DOHH2 (cell line): ENCODE results near the gene ANTXR2.

Experiments used
- H3F3A ChIP-seq: fragments of 200-600 bp; sonication (generic), shearing (Covaris generic); 2 replicates; pipeline ENCODE4 v1.6.0; 2016; ENCODE audit warnings: antibody characterized with exemption, mild to moderate bottlenecking; ENCODE audit not compliant: control insufficient read depth, insufficient read depth
- H3K27ac ChIP-seq: fragments of 200-600 bp; sonication (generic); 2 replicates; pipeline ENCODE4 v1.5.1; 2014; ENCODE audit warnings: low read depth, mild to moderate bottlenecking, low read length, moderate library complexity
- H3K27me3 ChIP-seq: fragments of 200-600 bp; sonication (generic); 2 replicates; pipeline ENCODE4 v1.6.1; 2014; ENCODE audit warnings: mild to moderate bottlenecking, low read length, mixed read lengths; ENCODE audit not compliant: control insufficient read depth
- H3K36me3 ChIP-seq: fragments of 200-600 bp; sonication (generic); 2 replicates; pipeline ENCODE4 v1.6.1; 2014; ENCODE audit warnings: mild to moderate bottlenecking, low read length, moderate library complexity, mixed read lengths; ENCODE audit not compliant: control insufficient read depth
- H3K4me1 ChIP-seq: fragments of 200-600 bp; sonication (generic); 2 replicates; pipeline ENCODE4 v1.6.1; 2014; ENCODE audit warnings: mild to moderate bottlenecking, low read length, mixed read lengths; ENCODE audit not compliant: control insufficient read depth
- H3K4me2 ChIP-seq: fragments of 200-600 bp; sonication (generic); 2 replicates; pipeline ENCODE4 v1.6.0; 2014; ENCODE audit warnings: mild to moderate bottlenecking, low read length, moderate library complexity
- H3K4me3 ChIP-seq: fragments of 200-600 bp; sonication (generic); 2 replicates; pipeline ENCODE4 v1.5.1; 2014; ENCODE audit warnings: mild to moderate bottlenecking, low read length, mixed read lengths
- H3K79me2 ChIP-seq: fragments of 200-600 bp; sonication (generic); 2 replicates; pipeline ENCODE4 v1.6.1; 2014; ENCODE audit warnings: mild to moderate bottlenecking, low read length, mixed read lengths; ENCODE audit not compliant: control insufficient read depth
- H3K9me2 ChIP-seq: fragments of 200-600 bp; sonication (generic); replicated peaks from 2 replicates; pipeline ENCODE4 v1.6.1; 2014; ENCODE audit warnings: mild to moderate bottlenecking, low read length, mixed read lengths; ENCODE audit not compliant: control insufficient read depth
- H3K9me3 ChIP-seq: fragments of 200-600 bp; sonication (generic); 2 replicates; pipeline ENCODE4 v1.6.1; 2014; ENCODE audit warnings: antibody characterized with exemption, low read length, mixed read lengths; ENCODE audit not compliant: control insufficient read depth, insufficient read depth
- H4K20me1 ChIP-seq: fragments of 200-600 bp; sonication (generic); 2 replicates; pipeline ENCODE4 v1.6.0; 2014; ENCODE audit warnings: low read depth, mild to moderate bottlenecking, antibody characterized with exemption, low read length, moderate library complexity; ENCODE audit not compliant: control insufficient read depth, insufficient read depth
- EZH2phosphoT487 ChIP-seq: fragments of 200-600 bp; sonication (generic); IDR thresholded peaks from 2 replicates; pipeline ENCODE4 v1.6.1; 2017; ENCODE audit warnings: borderline replicate concordance, mild to moderate bottlenecking, antibody characterized with exemption, low read length, moderate library complexity, mixed read lengths
- TF ChIP-seq, protein P1 (sequence below): fragments of 200-600 bp; sonication (generic); IDR thresholded peaks from one replicate; pipeline ENCODE4 v1.5.1; 2014; ENCODE audit warnings: antibody characterized with exemption, mild to moderate bottlenecking, low read depth, low read length; ENCODE audit not compliant: poor library complexity, severe bottlenecking

Gene ANTXR2

DNA sequence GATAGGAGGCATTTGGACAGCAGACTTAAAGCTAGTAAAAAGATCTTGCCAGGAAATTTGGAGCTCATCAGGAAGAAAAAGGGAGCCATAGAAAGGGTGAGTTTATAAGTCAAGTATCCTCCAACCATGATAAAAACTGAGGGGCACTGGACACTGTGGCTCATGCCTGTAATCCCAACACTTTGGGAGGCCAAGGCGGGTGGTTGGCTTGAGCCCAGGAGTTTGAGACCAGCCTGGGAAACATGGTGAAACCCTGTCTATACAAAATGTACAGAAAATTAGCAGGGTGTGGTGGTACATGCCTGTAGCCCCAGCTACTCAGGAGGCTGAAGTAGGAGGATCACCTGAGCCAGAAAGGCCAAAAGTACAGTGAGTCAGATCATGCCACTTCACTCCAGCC lies 48.7 kb downstream of the ANTXR2 start:
- H3K36me3 ChIP-seq, result no peaks in the 10 kb centered on the region
- H3K4me1 ChIP-seq, result no peaks in the 10 kb centered on the region
- no peak overlapping the region for H3K4me2 ChIP-seq
- no peak overlapping the region for H3K4me3 ChIP-seq
- no peak overlapping the region for H3K27ac ChIP-seq
- H4K20me1 ChIP-seq, result no peaks in the 10 kb centered on the region
- H3K9me2 ChIP-seq, result no peaks in the 10 kb centered on the region
- H3K27me3 ChIP-seq, result 0 out of 2 replicates have a peak, but pooled peaks cover 2% of the 10 kb centered on the region
- no peak for TF ChIP-seq EZH2phosphoT487
- TF ChIP-seq, protein P1, sequence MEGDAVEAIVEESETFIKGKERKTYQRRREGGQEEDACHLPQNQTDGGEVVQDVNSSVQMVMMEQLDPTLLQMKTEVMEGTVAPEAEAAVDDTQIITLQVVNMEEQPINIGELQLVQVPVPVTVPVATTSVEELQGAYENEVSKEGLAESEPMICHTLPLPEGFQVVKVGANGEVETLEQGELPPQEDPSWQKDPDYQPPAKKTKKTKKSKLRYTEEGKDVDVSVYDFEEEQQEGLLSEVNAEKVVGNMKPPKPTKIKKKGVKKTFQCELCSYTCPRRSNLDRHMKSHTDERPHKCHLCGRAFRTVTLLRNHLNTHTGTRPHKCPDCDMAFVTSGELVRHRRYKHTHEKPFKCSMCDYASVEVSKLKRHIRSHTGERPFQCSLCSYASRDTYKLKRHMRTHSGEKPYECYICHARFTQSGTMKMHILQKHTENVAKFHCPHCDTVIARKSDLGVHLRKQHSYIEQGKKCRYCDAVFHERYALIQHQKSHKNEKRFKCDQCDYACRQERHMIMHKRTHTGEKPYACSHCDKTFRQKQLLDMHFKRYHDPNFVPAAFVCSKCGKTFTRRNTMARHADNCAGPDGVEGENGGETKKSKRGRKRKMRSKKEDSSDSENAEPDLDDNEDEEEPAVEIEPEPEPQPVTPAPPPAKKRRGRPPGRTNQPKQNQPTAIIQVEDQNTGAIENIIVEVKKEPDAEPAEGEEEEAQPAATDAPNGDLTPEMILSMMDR, result no peak
- H3K9me3 ChIP-seq, result no peaks in the 10 kb centered on the region
- H3K79me2 ChIP-seq, result no peaks in the 10 kb centered on the region
- no peaks in the 10 kb centered on the region for H3F3A ChIP-seq

DNA sequence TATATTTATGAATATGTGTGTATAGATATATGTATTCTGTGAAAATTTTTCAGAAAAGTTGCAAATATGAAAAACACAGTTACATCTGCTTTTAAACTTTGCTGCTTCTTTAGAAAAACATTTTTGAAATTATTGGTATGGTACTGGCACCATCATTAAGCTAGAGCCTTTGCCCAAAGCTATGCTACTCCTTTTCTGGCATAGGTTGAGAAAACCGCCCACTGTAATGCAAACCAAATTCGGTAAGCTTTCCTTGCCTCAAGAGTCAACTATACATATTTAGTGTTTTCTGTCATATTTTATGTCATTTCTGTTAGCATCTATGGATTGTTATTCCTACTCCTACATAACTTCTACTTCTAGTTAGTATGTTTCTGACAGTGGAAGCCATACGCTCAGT lies 50.7 kb downstream of the ANTXR2 start:
- H3K9me2 ChIP-seq, result no peaks in the 10 kb centered on the region
- no peak overlapping the region for H3K27ac ChIP-seq
- H3K4me3 ChIP-seq, result no peak overlapping the region
- peaks cover 6% of the 10 kb centered on the region for H3K4me1 ChIP-seq
- no peaks in the 10 kb centered on the region for H3K79me2 ChIP-seq
- H4K20me1 ChIP-seq, result no peaks in the 10 kb centered on the region
- no peaks in the 10 kb centered on the region for H3K9me3 ChIP-seq
- no peak for TF ChIP-seq EZH2phosphoT487
- TF ChIP-seq, protein P1, result no peak
- H3K36me3 ChIP-seq, result no peaks in the 10 kb centered on the region
- 0 out of 2 replicates have a peak, but pooled peaks cover 2% of the 10 kb centered on the region for H3K27me3 ChIP-seq
- H3F3A ChIP-seq, result no peaks in the 10 kb centered on the region
- no peak overlapping the region for H3K4me2 ChIP-seq

DNA sequence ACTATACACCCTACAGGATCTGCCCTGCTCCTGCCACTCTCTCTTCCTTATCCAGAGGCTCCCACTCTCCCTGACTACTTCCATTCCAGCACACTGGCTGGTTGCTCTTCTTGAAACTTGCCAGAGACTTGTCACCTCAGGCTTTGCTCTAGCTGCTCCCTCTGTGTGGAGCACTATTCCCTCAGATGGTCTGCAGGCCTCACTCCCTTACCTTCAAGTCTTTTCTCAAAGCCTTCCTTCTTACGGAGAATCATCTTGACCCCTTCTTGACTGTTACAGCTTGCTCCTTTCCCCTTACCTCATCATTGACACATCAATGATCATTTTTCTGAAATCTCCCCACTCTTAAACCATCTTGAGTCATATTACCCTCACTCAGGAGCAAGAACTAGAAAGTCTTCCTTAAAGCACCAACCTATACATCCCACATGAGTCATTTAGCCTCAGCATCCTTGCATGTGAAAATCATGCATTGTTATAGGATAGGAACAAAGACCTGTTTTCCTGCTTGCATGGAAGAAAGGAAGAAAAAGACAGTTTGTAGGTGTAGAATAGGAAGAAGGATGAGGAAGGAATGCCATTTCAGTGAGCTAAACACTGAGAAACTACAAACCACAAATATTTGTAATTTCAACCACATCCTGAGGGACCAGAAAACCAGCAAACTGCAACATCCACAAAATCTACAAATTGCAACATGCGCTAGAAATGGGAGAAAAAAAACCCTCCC lies 55.7 kb downstream of the ANTXR2 start:
- peaks cover 11% of the 10 kb centered on the region for H3K4me1 ChIP-seq
- no peaks in the 10 kb centered on the region for H3K36me3 ChIP-seq
- no peaks in the 10 kb centered on the region for H3K9me2 ChIP-seq
- no peaks in the 10 kb centered on the region for H3F3A ChIP-seq
- TF ChIP-seq EZH2phosphoT487, result no peak
- TF ChIP-seq, protein P1, result no peak
- no peaks in the 10 kb centered on the region for H4K20me1 ChIP-seq
- peak overlapping the region; percentile 28 for H3K4me2 ChIP-seq
- H3K27me3 ChIP-seq, result no peaks in the 10 kb centered on the region
- no peak overlapping the region for H3K27ac ChIP-seq
- H3K9me3 ChIP-seq, result no peaks in the 10 kb centered on the region
- no peaks in the 10 kb centered on the region for H3K79me2 ChIP-seq
- H3K4me3 ChIP-seq, result peak overlapping the region; percentile 8; the same call in 1 of the 2 replicates
